HG03575 (cell line): Measurements from ENCODE around the gene RNF224.

Experiments
- ATAC-seq: cut with Tn5 transposase; IDR thresholded peaks from one replicate; pipeline ENCODE4 v1.9.1; 2021; ENCODE audit not compliant: unreplicated experiment, insufficient number of reproducible peaks, low FRiP score; ENCODE audit errors: extremely low read depth

Gene RNF224

DNA sequence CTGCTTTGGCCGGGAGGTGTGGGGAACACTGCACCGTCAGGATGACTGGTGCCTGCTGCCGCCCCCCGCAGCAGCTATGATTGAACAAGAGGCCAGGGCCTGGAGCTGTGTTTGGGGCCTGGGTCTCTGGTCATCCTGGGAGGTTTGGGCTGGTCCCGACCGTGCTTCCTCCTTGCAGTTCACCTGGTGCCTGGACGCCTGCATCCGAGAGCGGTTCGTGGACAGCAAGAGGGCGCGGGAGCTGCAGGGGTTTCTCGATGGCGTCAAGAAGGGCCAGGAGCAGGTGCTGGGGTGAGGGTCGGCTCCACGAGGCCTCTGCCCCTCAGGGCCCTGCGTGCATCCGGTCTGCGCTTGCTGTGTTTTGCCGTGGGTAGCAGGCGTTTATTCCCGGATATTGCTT, 36.8 kb downstream of the RNF224 start:
- no peak for ATAC-seq

DNA sequence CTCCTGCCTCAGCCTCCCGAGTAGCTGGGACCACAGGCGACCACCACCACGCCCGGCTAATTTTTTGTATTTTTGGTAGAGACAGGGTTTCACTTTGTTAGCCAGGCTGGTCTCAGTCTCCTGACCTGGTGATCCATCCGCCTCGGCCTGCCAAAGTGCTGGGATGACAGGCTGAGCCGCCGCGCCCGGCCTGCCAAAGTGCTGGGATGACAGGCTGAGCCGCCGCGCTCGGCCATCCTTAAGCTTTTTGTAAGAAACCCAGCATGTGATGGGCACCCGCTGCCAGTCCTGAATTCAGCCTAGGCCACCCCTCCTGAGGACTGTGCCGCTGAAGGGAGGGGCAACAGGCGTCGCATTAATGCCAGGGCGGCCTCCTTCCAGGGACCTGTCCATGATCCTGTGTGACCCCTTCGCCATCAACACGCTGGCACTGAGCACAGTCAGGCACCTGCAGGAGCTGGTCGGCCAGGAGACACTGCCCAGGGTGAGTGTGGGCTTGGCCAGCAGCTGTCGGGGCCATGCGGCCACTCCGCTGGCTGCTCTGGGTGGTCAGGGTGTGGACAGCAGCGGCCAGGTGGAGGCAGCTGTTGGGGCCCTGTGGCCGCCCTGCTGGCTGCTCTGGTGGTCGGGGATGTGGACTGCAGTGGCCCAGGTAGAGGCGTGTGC, 38.3 kb downstream of the RNF224 start:
- no peak for ATAC-seq

DNA sequence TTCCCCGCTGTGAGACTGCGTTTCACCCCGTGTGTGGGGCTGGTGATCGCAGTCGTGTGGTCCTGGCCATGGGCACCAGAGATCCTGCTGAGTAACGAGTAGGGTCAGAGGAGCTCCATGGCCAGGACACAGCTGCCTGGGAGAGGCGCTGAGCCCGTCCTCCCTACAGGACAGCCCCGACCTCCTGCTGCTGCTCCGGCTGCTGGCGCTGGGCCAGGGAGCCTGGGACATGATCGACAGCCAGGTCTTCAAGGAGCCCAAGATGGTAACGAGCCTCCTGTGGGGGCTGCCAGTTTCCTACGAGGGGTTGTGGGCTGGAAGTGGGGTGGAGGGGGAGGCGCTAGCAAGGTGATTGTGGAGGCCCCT, 38.8 kb downstream of the RNF224 start:
- ATAC-seq = no peak

DNA sequence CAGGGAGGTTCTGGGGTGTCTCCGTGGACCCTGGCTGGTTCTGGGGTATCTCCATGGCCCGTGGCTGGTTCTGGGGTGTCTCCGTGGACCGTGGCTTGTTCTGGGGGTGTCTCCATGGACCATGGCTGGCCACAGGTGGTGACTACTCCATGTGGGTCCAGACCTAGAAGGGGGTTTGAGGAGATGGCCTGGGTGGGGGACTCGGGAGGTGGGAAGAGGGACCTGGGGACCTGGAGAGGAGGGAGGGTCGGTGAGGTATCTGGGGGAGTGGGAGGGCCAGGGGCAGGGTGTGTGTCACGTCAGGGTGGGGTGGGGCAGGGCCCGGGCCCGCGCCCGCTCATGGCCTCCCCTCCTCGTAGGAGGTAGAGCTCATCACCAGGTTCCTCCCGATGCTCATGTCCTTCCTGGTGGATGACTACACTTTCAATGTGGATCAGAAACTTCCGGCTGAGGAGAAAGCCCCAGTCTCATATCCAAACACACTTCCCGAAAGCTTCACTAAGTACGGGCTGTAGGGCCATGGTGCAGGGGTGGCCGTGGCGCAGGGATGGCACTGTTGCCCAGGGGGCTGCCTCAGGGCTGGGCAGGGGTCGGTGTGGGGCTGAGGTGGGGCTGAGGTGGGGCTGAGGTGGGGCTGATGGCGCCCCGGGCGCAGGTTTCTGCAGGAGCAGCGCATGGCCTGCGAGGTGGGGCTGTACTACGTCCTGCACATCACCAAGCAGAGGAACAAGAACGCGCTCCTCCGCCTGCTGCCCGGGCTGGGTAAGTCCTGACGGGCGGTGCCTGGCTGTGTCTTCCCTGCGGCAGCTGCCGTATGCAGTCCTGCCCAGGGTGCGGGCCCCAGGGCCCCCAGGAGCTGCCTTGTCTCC, 39.5 kb downstream of the RNF224 start:
- no peak for ATAC-seq

DNA sequence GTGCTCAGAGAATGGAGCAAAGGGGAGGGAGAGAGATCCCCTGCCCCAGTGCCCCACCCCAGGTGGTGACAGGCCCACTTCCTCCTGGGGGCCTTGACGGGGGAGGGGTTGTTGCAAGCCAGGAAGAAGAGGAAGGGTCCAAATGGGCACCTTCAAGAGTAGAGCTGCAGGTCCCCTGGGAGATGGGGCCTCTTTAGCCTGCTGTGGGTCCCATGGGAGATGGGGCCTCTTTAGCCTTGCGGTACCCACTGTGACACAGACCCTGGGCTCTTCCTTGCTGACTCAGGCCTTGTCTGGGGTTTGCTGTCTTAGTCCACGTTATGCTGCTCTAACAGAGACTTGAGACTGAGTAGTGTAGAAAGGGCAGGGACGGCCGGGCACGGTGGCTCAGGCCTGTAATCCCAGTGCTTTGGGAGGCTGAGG, 40.6 kb downstream of the RNF224 start:
- no peak for ATAC-seq

DNA sequence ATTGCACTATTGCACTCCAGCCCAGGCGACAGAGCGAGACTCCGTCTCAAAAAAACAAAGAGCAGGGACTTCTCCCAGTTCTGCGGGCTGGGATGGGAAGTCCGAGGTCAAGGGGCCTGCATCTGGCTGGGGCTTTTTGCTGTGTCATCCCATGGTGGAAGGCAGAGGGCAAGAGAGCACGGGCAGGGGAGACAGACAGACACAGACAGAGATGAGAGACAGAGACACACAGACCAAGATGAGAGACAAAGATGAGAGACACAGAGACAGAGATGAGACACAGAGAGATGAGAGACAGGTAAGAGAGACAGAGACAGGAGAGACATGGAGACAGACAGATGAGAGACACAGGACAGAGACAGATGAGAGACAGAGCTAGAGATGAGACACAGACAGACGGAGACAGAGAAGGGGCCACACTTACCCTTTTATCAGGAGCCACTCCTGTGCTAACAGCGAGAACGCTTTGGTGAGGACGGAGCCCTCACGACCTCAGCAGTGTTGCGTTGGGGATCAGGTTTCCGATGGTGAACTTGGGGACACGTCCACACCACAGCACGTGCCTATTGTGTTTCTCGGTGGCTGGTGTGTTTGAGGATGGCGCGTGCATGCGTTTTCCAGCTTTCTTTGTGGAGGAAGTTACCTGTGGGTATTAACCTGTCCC, 41.4 kb downstream of the RNF224 start:
- no peak for ATAC-seq

DNA sequence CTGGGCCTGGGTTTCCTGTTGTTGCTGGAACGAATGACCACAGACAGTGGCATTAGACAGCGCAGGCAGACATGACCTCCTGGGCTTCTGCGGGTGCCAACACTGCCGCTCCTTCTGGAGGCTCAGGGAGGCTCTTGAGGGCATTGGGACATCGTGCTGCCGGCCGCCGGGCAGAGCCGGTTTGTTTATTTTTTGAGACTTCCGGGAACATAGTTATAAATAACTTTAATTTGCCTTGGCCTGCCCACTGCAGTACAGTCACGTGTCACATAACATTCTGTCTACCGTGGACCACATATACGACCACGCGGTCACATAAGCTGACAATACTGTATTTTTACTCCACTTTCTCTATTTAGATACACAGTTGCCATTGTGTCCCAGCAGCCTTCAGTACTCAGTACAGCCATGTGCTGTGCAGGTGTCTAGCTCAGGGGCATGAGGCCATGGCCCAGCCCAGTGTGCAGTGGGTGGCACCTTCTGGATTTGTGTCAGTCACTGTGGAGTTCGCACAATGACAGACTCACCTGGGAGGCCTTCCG, 42.0 kb downstream of the RNF224 start:
- no peak for ATAC-seq

DNA sequence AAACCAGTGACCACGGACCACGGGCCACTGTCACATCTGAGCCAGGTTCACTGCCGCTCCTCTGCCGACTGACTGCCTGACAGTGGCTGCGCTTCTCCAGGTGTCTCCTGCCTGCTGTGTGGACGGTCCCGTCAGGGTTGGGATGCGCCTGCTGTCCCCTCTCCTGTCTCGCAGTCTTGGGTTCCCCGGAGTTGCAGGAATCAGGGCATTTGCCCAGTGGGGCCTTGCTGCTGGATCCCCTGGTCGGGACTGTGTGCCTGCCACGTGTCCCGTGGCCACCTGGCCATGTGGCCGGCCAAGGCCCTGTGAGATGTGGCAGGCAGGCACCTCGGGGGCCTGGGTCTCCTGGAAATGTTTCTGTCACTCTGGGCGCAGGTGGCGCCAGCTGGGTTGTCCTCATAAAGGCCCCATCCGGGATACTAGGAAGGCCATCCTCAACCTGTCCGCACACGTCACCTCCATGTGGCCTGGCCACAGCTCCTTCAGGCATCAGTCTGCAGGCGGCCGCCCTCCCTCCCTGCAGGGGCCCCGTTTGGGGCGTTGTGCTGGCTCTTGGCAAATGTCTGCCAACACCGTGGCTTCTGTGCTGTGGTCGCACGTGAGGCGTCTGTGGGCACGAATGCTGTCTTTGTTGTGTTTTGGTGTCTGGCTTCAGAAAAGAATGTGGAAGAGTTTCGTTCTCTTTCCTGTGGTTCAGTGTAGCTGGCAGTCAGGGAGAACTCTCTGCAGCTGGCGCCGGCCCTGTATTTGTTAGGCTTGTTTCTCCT, 43.8 kb downstream of the RNF224 start:
- ATAC-seq = no peak

DNA sequence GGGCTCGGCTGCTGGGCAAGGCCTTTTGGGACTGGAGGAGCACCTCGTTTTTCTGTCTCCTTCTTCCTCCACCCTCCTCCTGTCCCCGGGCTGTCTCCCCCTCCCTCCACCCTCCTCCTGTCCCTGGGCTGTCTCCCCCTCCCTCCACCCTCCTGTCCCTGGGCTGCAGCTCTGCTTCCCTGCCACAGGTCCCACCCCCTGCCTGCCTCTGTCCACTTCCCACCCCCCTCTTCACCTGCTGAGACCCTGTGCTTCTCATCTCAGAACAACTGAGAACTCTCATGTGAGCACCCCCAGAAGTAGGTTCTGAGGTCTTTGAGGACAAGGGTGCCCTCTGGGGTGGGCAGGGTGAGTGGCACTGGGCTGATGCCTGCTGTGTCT, 44.4 kb downstream of the RNF224 start:
- no peak for ATAC-seq

DNA sequence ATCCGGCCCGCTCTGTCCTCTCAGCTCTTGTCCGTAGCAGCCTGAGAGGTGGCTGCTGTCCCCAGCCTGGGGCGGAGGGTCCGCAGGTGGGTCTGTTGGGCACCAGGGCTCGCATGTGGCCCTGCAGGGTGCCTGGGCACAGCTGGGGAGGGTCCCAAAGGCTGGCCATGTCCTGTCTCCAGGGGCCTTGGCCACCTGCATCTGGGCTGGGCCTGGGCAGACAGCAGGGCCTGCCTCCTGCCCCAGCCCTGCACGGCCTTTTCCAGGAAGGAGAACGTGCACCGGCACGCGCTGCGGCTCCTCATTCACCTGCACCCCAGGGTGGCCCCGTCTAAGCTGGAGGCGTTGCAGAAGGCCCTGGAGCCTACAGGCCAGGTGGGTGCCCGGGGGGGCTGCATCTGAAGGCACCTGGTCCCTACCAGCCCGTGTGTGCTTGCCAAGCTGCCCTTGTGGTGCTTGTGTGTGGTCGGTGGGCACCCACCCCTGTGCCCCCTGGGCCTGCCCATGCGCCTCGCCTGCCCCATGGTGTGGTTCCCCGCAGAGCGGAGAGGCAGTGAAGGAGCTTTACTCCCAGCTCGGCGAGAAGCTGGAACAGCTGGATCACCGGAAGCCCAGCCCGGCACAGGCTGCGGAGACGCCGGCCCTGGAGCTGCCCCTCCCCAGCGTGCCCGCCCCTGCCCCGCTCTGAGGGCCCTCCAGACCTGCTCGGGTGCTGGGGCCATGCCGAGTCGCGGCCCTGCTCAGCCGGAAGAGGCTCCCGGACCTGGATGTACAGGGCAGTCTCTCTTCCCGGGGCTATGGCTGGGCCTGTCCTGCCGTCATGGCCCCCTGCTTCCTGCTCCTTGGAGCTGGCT, 45.2 kb downstream of the RNF224 start:
- no peak for ATAC-seq

DNA sequence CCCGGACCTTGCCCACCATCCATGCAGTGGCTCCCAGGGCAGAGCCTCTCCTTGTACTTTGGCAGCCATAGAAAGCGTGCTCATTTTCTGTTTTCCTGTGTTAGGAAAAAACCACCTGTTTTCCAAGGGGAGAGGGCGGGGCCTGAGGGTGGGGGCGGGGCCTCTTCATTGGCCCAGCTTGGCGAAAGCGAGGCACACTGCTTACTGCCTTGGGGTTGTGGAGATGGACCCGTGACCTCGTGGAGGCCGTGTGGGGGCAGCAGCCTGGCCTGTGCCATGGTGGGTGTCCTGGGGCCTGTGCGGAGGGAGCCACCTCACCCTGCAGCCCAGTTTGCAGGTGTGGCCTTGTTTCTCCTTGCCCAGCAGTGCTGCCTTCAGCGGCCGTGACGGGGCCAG, 45.8 kb downstream of the RNF224 start:
- no peak for ATAC-seq

DNA sequence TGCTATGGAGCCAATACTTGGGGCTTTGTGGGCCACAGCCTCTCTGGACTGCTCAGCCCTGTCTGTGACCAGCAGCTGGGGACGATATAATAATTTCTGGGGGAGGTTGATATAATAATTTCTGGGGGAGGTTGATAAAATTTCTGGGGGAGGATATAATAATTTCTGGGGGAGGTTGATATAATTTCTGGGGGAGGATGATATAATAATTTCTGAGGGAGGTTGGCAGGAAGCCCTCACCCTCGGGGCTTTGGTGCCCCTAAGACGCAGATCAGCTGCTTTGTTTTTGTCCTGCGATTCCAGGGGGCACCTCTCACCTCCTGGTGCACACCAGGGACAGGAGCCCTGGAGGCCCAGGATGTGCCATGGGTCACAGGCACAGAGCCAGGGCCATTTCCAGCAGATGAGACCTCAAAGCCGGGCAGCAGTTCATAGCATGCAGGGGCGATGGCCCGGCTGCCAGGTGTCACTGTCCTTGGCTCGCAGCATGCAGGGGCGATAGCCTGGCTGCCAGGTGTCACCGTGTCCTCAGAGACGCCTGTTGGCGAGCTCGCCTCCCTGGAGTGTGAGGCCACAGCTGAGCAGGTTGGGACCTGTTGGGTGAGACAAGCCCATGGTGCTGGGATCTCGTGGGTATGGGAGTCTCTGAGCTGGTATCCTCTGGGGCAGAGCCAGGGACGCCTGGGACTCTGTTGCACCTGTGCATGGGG, 46.5 kb downstream of the RNF224 start:
- no peak for ATAC-seq

DNA sequence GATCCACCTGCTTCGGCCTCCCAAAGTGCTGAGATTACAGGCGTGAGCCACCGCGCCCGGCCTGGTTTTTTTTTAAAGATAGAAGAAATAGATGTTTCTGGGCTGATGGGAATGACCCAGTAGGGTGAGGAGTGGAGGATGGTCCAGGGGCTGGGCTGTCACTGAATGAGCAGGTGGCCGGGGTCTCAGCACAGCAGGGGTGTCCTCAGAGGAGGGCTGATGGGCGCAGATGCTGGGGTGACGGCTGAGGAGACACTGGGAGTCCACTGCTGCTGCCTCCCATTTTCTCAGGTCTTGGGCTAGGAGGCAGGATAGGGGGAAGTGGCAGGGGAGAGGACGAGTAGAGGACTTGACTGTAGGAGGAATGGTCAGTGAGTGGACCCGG, 47.9 kb downstream of the RNF224 start:
- ATAC-seq = no peak

DNA sequence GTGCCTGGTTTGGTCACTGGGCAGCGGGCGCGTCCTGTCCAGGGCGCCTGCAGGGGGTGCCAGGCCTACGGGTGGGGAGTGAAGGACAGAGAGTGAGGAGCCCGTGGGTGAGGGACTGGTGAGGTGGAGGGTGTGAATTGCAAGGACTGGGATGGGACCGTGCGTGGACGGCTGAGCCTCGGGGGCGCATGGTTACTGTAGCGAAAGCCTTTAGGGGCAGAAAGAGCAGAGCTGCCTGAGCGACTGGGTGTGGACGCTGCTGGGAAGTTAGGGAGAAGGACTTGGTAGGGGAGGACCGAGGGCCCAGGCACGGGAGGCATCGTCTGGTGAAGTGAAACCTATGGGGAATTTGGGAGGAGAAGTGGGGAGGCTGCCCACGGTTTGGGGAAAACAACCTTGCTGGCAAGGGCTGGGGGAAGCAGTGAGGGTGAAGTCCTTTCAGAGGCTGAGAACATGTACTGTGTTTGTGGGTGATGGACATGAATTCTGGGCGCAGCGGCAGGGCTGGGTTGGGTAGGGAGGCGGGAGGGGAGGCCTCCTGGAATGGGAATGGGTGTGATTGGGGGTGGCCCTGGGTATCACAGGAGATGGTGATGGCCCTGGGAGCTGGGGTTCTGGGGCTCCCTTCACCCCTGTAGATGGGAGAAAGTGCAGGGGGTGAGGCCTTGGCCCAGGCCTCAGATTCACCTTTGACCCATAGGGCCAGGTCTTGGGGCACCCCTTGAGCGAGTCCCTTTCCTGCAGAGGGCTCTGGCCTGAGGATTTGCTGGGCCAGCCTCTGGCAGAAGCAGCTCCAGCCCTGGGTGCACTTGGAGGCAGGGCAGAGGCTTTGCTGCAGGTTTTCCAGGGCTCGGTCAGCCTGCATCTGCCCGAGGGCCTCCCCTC, 48.5 kb downstream of the RNF224 start:
- ATAC-seq = no peak

DNA sequence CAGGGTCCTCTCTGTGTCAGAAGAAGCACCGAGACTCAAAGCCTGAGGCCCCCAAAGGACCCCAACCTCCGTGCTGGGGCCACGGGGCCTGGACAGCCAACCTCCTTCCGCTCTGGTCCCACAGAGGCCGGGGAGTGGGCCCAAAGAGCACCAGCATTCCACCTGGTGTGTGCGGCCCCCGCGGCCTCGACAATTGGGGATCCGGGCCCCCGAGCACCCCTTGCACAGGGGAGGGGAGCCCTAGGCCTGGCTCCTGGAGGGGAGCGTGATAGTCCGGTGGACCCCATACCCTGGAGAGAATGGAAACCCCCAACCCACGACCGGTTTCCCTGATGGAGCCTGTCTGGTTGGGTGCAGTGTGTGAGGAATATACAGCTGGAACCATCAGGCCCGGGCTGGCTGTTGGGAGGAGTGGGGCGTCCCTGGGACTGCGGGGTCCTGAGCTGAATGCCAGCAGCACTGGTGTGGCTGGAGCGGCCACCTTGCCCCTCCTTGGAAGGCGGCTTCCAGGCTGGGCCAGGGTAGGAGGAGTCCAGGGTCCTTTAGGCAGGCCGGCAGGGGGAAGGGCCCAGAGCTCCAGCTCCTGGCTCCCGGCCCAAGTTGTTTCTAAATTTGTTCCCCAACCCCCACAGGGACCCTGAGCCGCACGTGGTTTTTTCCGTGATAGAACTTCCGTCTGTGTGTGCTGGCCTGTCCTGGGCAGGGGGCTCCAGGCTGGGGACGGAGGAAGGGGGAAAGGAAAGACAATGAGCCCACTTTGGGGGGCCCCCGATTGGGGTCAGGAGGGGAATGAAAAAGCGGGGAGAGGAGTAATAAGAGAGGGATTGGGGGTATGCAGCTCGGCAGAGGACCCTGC, 49.4 kb downstream of the RNF224 start:
- ATAC-seq = no peak
